Cardiac muscle cell (in vitro differentiated cells and primary cell): ENCODE data around the gene AAGAB. TPM values are rescaled to one million over a fixed set of nuclear protein-coding genes. Genes with fewer than 3 reads are reported as not detected.

ENCODE experiments used
- DNase-seq, 2 donors: peaks; one replicate each; pipeline versions ENCODE4 v3.0.0 to v3.0.0-alpha.2; 2010 to 2017; ENCODE audit warnings: low read depth in 1 of 2, low spot score in 1 of 2
- H3K27ac ChIP-seq: fragments of 200-600 bp; sonication (generic); 2 replicates; pipeline ENCODE4 v1.5.1; 2016
- H3K27me3 ChIP-seq: fragments of 200-600 bp; sonication (generic); 2 replicates; pipeline ENCODE4 v1.6.0; 2016; ENCODE audit warnings: control low read depth
- H3K36me3 ChIP-seq: fragments of 200-600 bp; sonication (generic); 2 replicates; pipeline ENCODE4 v1.5.1; 2016; ENCODE audit warnings: control low read depth
- H3K4me1 ChIP-seq: fragments of 200-600 bp; sonication (generic); 2 replicates; pipeline ENCODE4 v1.8.1; 2017; ENCODE audit warnings: low read depth, mild to moderate bottlenecking, mixed run types
- H3K4me3 ChIP-seq: fragments of 200-600 bp; sonication (generic); 2 replicates; pipeline ENCODE4 v1.5.1; 2016; ENCODE audit warnings: mild to moderate bottlenecking
- H3K9me3 ChIP-seq: fragments of 200-600 bp; sonication (generic); 2 replicates; pipeline ENCODE4 v1.5.1; 2017; ENCODE audit warnings: low read depth, mild to moderate bottlenecking, control low read depth
- polyA plus RNA-seq: library from polyadenylated mRNA; unstranded; fragments of >200 nt; fragmentation: Nextera tagmentation; extraction: Ambion mirVana; gene quantifications from 2 replicates; pipeline ENCODE4 v1.2.1, GENCODE V29; 2016
- total RNA-seq: library from RNA; depleted of rRNA; stranded (reverse); fragments of >200 nt; gene quantifications from 2 replicates; pipeline ENCODE4 v1.2.3, GENCODE V29; 2016
- TF ChIP-seq, protein P1 (sequence below): IDR thresholded peaks from 2 replicates; pipeline ENCODE4 v1.5.1; 2012; ENCODE audit warnings: low read depth, mild to moderate bottlenecking, low read length

The AAGAB gene
- total and polyA plus RNA-seq, 2 experiments from 2014 or later: 27.8 to 45.3 TPM

DNA sequence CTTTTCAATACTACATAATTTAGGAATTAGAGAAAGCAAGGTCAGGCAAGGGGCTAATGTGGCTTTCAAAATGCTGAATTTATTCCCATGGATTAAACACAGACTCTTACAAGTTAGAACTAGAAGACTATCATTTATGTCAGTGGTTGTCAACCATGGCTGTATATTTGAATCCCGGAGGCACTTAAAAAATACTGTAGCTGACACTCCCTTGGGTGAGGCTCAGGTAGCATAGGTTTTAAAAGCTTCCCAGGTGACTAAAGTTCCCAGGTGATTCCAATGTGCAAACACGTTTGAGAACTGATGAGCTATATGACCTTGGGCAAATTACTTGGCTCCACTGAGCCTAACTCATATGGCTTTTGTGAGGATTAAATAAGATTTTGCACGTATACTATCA, 29.6 kb downstream of the AAGAB start:
- no peak for DNase-seq
- TF ChIP-seq, protein P1, sequence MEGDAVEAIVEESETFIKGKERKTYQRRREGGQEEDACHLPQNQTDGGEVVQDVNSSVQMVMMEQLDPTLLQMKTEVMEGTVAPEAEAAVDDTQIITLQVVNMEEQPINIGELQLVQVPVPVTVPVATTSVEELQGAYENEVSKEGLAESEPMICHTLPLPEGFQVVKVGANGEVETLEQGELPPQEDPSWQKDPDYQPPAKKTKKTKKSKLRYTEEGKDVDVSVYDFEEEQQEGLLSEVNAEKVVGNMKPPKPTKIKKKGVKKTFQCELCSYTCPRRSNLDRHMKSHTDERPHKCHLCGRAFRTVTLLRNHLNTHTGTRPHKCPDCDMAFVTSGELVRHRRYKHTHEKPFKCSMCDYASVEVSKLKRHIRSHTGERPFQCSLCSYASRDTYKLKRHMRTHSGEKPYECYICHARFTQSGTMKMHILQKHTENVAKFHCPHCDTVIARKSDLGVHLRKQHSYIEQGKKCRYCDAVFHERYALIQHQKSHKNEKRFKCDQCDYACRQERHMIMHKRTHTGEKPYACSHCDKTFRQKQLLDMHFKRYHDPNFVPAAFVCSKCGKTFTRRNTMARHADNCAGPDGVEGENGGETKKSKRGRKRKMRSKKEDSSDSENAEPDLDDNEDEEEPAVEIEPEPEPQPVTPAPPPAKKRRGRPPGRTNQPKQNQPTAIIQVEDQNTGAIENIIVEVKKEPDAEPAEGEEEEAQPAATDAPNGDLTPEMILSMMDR: no peak
- no peaks in the 10 kb centered on the region for H3K9me3 ChIP-seq
- H3K36me3 ChIP-seq: no peaks in the 10 kb centered on the region
- no peak overlapping the region for H3K27ac ChIP-seq
- no peaks in the 10 kb centered on the region for H3K27me3 ChIP-seq
- H3K4me3 ChIP-seq: no peak overlapping the region
- no peaks in the 10 kb centered on the region for H3K4me1 ChIP-seq

DNA sequence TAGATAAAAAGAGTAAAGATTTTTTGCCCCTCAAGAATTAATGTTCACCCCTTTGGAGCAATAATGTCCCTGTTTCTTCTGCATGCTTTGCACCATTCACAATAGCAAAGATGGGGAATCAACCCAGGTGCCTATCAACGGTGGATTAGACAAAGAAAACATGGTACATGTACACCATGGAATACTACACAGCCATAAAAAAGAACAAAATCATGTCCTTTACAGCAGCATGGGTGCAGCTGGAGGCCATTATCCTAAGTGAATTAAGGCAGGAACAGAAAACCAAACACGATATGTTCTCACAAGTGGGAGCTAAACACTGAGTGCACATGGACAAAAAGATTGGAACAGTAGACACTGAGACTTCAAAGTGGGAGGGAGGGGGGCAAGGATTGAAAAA, 35.2 kb downstream of the AAGAB start:
- H3K4me3 ChIP-seq: no peak overlapping the region
- no peaks in the 10 kb centered on the region for H3K9me3 ChIP-seq
- H3K4me1 ChIP-seq: no peaks in the 10 kb centered on the region
- H3K36me3 ChIP-seq: no peaks in the 10 kb centered on the region
- no peak overlapping the region for H3K27ac ChIP-seq
- TF ChIP-seq, protein P1: no peak
- no peak for DNase-seq
- H3K27me3 ChIP-seq: no peaks in the 10 kb centered on the region

DNA sequence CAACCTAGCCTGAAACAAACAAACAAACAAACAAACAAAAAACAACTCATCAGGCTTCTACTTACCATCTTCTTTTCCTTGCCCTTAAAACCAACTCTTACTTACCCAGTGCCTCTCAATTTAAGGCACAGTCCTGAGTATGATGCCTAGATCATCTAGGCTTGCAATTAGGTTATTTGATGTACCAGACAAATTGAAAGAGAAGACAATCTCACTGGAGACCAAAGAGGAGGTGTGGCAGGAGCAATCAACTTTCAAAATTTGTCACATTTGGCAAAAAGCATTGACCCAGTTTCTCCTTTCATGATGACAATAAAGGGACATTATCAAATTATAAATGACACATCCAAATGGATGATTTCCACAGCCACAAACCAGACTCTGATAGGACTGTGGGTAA, 36.0 kb downstream of the AAGAB start:
- Histone ChIP-seq H3K9me3 (no peaks in the 10 kb centered on the region), H3K36me3 (no peaks in the 10 kb centered on the region), H3K4me1 (no peaks in the 10 kb centered on the region), H3K4me3 (no peak overlapping the region), H3K27me3 (no peaks in the 10 kb centered on the region), H3K27ac (no peak overlapping the region)
- TF ChIP-seq, protein P1: no peak
- DNase-seq: no peak

DNA sequence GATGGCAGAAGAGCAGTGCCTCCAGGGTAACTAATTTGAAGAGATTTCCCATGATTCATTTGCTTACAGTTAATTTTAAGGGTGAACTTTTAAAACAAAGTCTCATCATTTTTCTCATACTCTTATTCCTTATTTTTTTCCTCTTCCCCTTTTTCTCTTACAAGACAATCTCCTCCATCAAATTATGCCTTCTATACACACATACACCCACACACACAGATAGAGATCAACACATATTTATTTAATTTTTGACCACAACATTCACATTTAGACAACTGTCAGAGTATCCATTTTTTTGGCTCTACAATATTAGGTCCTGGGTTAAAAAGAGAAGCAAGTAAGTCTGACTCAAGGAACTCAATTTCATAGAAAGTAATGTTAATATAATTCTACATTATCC, 37.6 kb downstream of the AAGAB start:
- Histone ChIP-seq H3K27ac (no peak overlapping the region), H3K4me3 (no peak overlapping the region)
- TF ChIP-seq, protein P1: no peak

DNA sequence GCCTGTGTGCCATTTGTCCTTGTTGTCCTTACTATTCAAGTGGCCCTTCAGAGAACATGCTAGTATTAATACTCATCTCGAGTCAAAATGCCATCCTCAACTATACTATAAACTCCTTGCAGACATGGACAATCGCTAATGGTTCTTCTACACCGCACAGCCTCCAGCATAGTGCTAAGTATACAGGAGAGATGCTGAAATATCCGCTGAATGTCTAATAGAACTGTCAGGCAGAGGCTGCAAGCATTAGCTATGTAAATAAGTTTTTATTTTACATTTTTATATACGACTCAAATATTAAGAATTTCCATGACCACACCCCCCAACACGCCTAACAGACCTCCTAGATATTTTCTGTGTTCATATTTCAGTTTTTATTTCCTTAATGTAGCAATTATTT, 39.4 kb downstream of the AAGAB start:
- no peaks in the 10 kb centered on the region for H3K4me1 ChIP-seq
- no peaks in the 10 kb centered on the region for H3K9me3 ChIP-seq
- H3K4me3 ChIP-seq: no peak overlapping the region
- no peak for DNase-seq
- no peaks in the 10 kb centered on the region for H3K27me3 ChIP-seq
- TF ChIP-seq, protein P1: no peak
- H3K27ac ChIP-seq: no peak overlapping the region
- H3K36me3 ChIP-seq: no peaks in the 10 kb centered on the region

More for the DNA sequence above, 37.6 kb downstream of the AAGAB start:
- Histone ChIP-seq H3K36me3 (no peaks in the 10 kb centered on the region), H3K4me1 (no peaks in the 10 kb centered on the region), H3K9me3 (no peaks in the 10 kb centered on the region), H3K27me3 (no peaks in the 10 kb centered on the region)
- DNase-seq: no peak

DNA sequence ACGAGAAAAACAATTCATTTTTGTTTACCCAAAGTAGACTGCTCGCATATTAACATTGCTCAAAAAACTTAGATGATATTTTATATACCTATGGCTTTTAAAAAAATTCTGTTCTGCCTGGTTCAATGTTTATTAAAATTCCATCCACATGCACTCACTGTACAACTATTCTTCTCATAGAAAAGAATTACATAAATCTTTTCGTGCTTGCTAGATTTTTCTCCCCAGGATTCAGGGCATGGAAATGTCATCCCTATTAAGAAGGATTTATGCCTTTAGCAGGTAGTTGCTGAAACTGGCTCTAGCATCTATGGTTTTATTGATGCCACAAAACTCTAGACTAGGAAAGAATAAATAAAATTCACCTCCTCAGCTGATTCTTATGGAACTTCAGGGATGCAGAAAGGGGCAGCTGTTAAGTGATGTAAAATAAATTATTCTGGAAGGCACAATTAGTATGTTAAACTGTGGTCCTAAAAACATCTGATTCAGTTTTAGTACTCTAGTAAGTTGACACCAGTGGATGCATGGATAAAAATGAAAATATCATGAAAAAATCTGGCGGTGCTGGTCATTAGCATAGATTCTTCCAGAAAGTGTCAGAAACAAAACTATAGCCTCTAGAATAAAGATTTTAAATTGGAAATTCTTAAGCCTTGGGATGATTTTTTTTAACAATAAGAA, 41.6 kb downstream of the AAGAB start:
- H3K27me3 ChIP-seq: no peaks in the 10 kb centered on the region
- peaks cover 7% of the 10 kb centered on the region for H3K36me3 ChIP-seq
- TF ChIP-seq, protein P1: no peak
- H3K4me1 ChIP-seq: no peaks in the 10 kb centered on the region
- no peak overlapping the region for H3K27ac ChIP-seq
- DNase-seq: no peak
- H3K9me3 ChIP-seq: no peaks in the 10 kb centered on the region
- no peak overlapping the region for H3K4me3 ChIP-seq
